Loucy (cell line): ENCODE measurements around the gene NCAPD3.

ENCODE experiments used
- CTCF ChIP-seq: fragments of 200-600 bp; sonication (generic); conservative IDR thresholded peaks from 2 replicates; pipeline ENCODE4 v1.5.1; 2014; ENCODE audit warnings: mild to moderate bottlenecking, antibody characterized with exemption, low read length
- EZH2phosphoT487 ChIP-seq: fragments of 200-600 bp; IDR thresholded peaks from 2 replicates; pipeline ENCODE4 v1.6.1; 2018; ENCODE audit warnings: antibody characterized with exemption, mild to moderate bottlenecking, moderate library complexity, borderline replicate concordance

GRCh38 chr11:134250246-134250645 is 26.5 kb upstream of the NCAPD3 start:
- TF ChIP-seq EZH2phosphoT487 (no peak), CTCF (no peak)
